Panc1 (cell line): ENCODE results near the gene UMOD.

Experiments used
- POLR2AphosphoS5 ChIP-seq: IDR thresholded peaks from 2 replicates; pipeline ENCODE4 v1.6.1; 2012; ENCODE audit warnings: mild to moderate bottlenecking, low read depth, low read length, moderate library complexity
- REST ChIP-seq, 2 experiments: IDR thresholded peaks; 2 replicates each; pipeline ENCODE4 v1.6.1; 2011 to 2012; ENCODE audit warnings: low read depth in 2 of 2, control low read depth in 1 of 2, low read length in 1 of 2, mild to moderate bottlenecking in 1 of 2, moderate library complexity in 1 of 2; ENCODE audit not compliant: insufficient read depth in 1 of 2
- SIN3A ChIP-seq: IDR thresholded peaks from 2 replicates; pipeline ENCODE4 v1.6.1; 2012; ENCODE audit warnings: low read depth, mild to moderate bottlenecking, low read length, moderate library complexity, borderline replicate concordance; ENCODE audit not compliant: insufficient read depth
- TF ChIP-seq, protein P1 (sequence below): fragments of 450-650 bp; IDR thresholded peaks from 2 replicates; pipeline ENCODE4 v1.5.1; 2017; ENCODE audit warnings: mild to moderate bottlenecking

DNA sequence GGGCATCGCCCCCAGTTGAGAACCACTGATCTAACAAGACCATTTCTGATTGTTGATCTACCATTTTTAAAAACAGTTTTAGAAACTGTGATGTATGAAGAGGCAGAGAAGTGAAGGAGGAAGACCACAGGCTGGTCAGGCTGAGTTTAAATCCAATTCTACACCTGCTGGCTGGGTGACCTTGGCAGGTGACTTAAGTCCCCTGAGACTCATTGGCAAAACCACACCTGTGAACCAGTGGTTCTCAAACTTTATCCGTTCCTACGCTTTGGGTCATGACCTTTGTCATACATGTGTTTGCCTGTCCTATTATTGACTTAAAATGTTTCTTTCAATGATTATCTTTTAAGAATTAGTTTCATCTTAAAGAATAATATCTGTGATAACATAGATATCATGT, 27.5 kb downstream of the UMOD start:
- TF ChIP-seq, protein P1, sequence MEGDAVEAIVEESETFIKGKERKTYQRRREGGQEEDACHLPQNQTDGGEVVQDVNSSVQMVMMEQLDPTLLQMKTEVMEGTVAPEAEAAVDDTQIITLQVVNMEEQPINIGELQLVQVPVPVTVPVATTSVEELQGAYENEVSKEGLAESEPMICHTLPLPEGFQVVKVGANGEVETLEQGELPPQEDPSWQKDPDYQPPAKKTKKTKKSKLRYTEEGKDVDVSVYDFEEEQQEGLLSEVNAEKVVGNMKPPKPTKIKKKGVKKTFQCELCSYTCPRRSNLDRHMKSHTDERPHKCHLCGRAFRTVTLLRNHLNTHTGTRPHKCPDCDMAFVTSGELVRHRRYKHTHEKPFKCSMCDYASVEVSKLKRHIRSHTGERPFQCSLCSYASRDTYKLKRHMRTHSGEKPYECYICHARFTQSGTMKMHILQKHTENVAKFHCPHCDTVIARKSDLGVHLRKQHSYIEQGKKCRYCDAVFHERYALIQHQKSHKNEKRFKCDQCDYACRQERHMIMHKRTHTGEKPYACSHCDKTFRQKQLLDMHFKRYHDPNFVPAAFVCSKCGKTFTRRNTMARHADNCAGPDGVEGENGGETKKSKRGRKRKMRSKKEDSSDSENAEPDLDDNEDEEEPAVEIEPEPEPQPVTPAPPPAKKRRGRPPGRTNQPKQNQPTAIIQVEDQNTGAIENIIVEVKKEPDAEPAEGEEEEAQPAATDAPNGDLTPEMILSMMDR: no peak
- no peak for TF ChIP-seq POLR2AphosphoS5
- no peak for TF ChIP-seq REST (IDR thresholded peaks at IDR 0.05; ENCODE audit: insufficient read depth in 1 of 2, low read depth in 2 of 2, low read length in 1 of 2)
- TF ChIP-seq SIN3A: no peak
